A673 (cell line): ENCODE measurements around the gene GALNT18. TPM values are rescaled to one million over a fixed set of nuclear protein-coding genes. Genes with fewer than 3 reads are reported as not detected.

Experiments
- BruUV-seq: library from RNA; stranded (reverse); fragments of 400-500 nt; replicated peaks from 2 replicates; lab custom pipeline; 2021; lab: Mats Ljungman, UMichigan
- CTCF ChIA-PET: fragments of 300-600 bp; sonication (Branson Sonifier 250); formaldehyde crosslinking; loops from one replicate; lab custom pipeline; 2022; ENCODE audit warnings: antibody characterized with exemption; lab: Charles Lee
- POLR2A ChIA-PET: fragments of 300-600 bp; sonication (Branson Sonifier 250); formaldehyde crosslinking; loops from one replicate; lab custom pipeline; 2022; ENCODE audit warnings: antibody characterized with exemption; ENCODE audit not compliant: low non-redundant PET; lab: Charles Lee
- DNase-seq: peaks from one replicate; pipeline ENCODE4 v3.0.0-alpha.2; 2015; ENCODE audit warnings: low spot score
- H3K27ac ChIP-seq: fragments of 200-600 bp; sonication (generic); 2 replicates; pipeline ENCODE4 v1.5.1; 2016; ENCODE audit warnings: mixed run types, low read depth, mild to moderate bottlenecking, mixed read lengths, antibody characterized with exemption, low read length; ENCODE audit not compliant: poor library complexity, severe bottlenecking
- H3K27me3 ChIP-seq: fragments of 200-600 bp; sonication (generic); replicated peaks from 2 replicates; pipeline ENCODE4 v1.6.1; 2017; ENCODE audit warnings: mixed run types, low read depth, mild to moderate bottlenecking, mixed read lengths, antibody characterized with exemption, low read length; ENCODE audit not compliant: insufficient read depth, poor library complexity
- H3K36me3 ChIP-seq: fragments of 200-600 bp; sonication (generic); 2 replicates; pipeline ENCODE4 v1.6.1; 2016; ENCODE audit warnings: mixed run types, mild to moderate bottlenecking, mixed read lengths, antibody characterized with exemption, low read length; ENCODE audit not compliant: insufficient read depth, poor library complexity, severe bottlenecking
- H3K4me1 ChIP-seq: fragments of 200-600 bp; sonication (generic); 2 replicates; pipeline ENCODE4 v1.6.1; 2017; ENCODE audit warnings: mixed run types, mild to moderate bottlenecking, mixed read lengths, antibody characterized with exemption, low read length; ENCODE audit not compliant: insufficient read depth, poor library complexity, severe bottlenecking
- H3K4me3 ChIP-seq: fragments of 200-600 bp; sonication (generic); 2 replicates; pipeline ENCODE4 v1.5.1; 2016; ENCODE audit warnings: low read depth, mixed run types, mild to moderate bottlenecking, mixed read lengths, low read length; ENCODE audit not compliant: poor library complexity, severe bottlenecking
- H3K9me3 ChIP-seq: fragments of 200-600 bp; sonication (generic); 2 replicates; pipeline ENCODE4 v1.6.1; 2016; ENCODE audit warnings: mixed run types, low read depth, mild to moderate bottlenecking, mixed read lengths, antibody characterized with exemption, low read length; ENCODE audit not compliant: poor library complexity, severe bottlenecking
- EZH2 ChIP-seq: fragments of 200-600 bp; sonication (generic); IDR thresholded peaks from 2 replicates; pipeline ENCODE4 v1.6.1; 2017; ENCODE audit warnings: borderline replicate concordance, low read depth, mild to moderate bottlenecking, mixed read lengths, antibody characterized with exemption, low read length; ENCODE audit not compliant: poor library complexity, severe bottlenecking
- intact Hi-C: fragments of 100-400 bp; cut with micrococcal nuclease; formaldehyde crosslinking; loops from one replicate; pipeline ENCODE4 v1.10.0; 2022; ENCODE audit not compliant: unreplicated experiment
- total RNA-seq: library from RNA; stranded (reverse); gene quantifications from 2 replicates; pipeline ENCODE4 v1.2.3, GENCODE V29; 2021
- TF ChIP-seq, protein P1 (sequence below): fragments of 300-800, 200-600 bp; sonication (generic); conservative IDR thresholded peaks from 2 replicates; pipeline ENCODE4 v1.5.1; 2017; ENCODE audit warnings: low read depth, mild to moderate bottlenecking, antibody characterized with exemption, low read length, moderate library complexity, mixed read lengths

The GALNT18 gene
- total RNA-seq, 1 experiment from 2014 or later = 0.37 TPM

DNA sequence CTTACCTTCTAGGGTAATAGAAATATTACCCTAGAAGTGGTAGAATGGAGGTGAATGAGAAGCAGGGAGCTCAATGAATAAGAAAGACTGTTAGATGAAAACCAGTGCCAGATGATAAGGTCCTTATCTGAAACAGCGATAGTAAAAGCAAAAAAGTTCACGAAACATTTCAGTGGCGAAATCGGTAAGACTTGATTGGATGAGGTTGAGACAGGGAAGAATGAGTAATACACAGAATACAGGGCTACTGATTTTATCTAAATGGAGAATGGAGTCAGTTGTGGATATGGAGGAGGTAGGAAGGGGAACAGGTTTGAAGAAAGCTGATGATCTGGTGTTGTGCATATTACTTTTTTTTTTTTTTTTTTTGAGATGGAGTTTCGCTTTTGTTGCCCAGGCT is 96.5 kb downstream of the GALNT18 start:
- CTCF ChIA-PET = no interaction called here
- no peak for TF ChIP-seq EZH2
- TF ChIP-seq, protein P1, sequence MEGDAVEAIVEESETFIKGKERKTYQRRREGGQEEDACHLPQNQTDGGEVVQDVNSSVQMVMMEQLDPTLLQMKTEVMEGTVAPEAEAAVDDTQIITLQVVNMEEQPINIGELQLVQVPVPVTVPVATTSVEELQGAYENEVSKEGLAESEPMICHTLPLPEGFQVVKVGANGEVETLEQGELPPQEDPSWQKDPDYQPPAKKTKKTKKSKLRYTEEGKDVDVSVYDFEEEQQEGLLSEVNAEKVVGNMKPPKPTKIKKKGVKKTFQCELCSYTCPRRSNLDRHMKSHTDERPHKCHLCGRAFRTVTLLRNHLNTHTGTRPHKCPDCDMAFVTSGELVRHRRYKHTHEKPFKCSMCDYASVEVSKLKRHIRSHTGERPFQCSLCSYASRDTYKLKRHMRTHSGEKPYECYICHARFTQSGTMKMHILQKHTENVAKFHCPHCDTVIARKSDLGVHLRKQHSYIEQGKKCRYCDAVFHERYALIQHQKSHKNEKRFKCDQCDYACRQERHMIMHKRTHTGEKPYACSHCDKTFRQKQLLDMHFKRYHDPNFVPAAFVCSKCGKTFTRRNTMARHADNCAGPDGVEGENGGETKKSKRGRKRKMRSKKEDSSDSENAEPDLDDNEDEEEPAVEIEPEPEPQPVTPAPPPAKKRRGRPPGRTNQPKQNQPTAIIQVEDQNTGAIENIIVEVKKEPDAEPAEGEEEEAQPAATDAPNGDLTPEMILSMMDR = no peak

DNA sequence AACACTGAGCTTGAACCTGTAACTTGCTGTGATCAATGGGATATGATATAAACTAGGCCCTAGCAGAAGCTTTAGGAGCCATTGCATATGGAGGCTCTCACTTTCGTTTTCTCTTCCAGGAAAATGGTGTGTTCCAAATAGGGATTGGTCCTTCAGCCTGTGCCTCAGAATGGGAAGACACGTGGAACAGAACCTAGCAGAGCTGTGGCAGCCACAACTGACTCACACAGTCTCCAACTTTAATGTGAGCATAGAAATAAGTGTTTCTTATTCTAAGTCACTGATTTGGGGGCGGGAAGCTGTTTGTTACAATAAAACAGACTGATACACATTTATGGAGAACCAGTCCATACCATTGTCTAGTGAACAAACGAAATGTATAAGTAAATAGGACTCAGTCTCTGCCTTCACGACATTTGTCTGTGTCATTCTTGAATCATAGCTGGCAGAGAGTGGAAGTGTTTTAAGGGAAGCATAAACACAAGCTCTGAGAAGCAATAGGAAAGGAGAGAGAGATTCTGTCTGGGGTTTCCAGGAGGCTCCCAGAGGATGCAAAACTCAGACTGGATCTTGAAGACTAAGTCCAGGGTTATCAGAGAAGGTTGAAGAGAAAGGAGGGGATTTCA is 97.3 kb downstream of the GALNT18 start:
- POLR2A ChIA-PET = no interaction called here
- no TSS peak for BruUV-seq
- no peak for DNase-seq
- CTCF ChIA-PET = no interaction called here
- intact Hi-C loops = no loop called here
- Histone ChIP-seq H3K27ac (no peak overlapping the region), H3K36me3 (no peaks in the 10 kb centered on the region), H3K27me3 (no peaks in the 10 kb centered on the region), H3K4me3 (no peak overlapping the region), H3K4me1 (no peaks in the 10 kb centered on the region), H3K9me3 (no peaks in the 10 kb centered on the region)
- no peak for TF ChIP-seq EZH2
- TF ChIP-seq, protein P1 = no peak

More for the DNA sequence above, 96.5 kb downstream of the GALNT18 start:
- H3K4me3 ChIP-seq = no peak overlapping the region
- no peak for DNase-seq
- H3K36me3 ChIP-seq = no peaks in the 10 kb centered on the region
- POLR2A ChIA-PET = interaction anchor here (0.9 kb wide), 1 partner anchor 14 kb away, joined by 7 read pairs; no protein-coding TSS in a partner anchor
- BruUV-seq = no TSS peak
- H3K9me3 ChIP-seq = no peaks in the 10 kb centered on the region
- intact Hi-C loops = no loop called here
- no peak overlapping the region for H3K27ac ChIP-seq
- H3K27me3 ChIP-seq = no peaks in the 10 kb centered on the region
- H3K4me1 ChIP-seq = no peaks in the 10 kb centered on the region

DNA sequence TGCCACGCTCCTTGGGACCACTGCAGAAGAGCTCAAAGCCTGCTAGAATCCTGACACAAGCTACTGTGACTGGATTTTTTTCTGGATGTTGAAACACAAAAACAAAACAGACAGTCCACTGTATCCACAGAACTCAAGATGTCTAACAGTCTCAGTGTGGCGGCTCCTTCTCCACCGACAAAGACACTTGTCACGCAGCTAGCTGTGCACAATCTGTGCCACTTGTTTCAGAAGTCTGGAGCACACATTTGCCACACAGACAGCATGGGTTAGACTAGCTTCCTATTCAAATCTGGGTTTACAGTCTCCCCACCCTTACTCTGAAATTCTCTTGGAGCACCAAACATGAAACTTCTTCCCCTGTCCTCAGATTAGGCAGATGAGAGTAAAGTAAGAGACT is 99.2 kb downstream of the GALNT18 start:
- Histone ChIP-seq H3K9me3 (no peaks in the 10 kb centered on the region), H3K4me3 (no peak overlapping the region), H3K27me3 (no peaks in the 10 kb centered on the region), H3K27ac (no peak overlapping the region), H3K36me3 (no peaks in the 10 kb centered on the region), H3K4me1 (no peaks in the 10 kb centered on the region)
- no peak for DNase-seq
- intact Hi-C loops = no loop called here
- POLR2A ChIA-PET = no interaction called here
- CTCF ChIA-PET = no interaction called here
- BruUV-seq = no TSS peak
- TF ChIP-seq EZH2 = no peak
- TF ChIP-seq, protein P1 = no peak
